ENCODE measurements around the gene CTNND2. TPM values are rescaled to one million over a fixed set of nuclear protein-coding genes. Genes with fewer than 3 reads are reported as not detected.

CTNND2 gene
- total RNA-seq, 1 donor = 1.9 TPM

DNA sequence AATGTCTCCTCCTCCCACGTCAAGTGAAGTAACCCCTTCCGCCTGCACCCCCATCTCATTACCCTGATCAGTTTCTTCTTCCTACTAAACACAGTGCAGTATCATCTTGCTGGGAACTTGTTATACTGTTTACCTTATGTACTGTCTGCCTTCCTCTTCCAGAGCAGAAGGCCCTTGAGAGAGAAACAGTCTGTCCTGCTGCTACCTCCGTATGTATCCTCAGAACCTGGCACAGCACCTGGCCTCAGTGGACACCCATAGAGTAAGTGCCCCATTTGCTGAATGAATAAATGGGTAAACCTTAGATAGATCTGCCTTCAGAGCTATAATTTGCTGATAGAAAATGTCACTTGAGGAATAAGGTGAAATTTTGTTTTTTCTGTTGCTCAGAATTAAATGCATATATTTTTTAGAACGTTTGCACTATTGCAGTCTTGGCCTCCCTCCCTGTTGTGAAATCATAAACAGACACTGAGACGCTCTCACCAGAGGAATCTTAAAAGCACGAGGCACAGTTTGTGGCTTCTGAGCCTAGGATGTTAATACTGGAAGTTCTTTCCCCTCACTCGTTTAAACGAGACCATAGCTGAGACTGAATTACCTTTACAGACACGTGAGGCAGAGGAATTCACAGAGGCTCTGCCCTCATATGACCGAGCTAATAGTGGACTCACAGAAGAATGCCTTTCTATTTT lies 920.1 kb downstream of the CTNND2 start:
- TF ChIP-seq, protein P1, sequence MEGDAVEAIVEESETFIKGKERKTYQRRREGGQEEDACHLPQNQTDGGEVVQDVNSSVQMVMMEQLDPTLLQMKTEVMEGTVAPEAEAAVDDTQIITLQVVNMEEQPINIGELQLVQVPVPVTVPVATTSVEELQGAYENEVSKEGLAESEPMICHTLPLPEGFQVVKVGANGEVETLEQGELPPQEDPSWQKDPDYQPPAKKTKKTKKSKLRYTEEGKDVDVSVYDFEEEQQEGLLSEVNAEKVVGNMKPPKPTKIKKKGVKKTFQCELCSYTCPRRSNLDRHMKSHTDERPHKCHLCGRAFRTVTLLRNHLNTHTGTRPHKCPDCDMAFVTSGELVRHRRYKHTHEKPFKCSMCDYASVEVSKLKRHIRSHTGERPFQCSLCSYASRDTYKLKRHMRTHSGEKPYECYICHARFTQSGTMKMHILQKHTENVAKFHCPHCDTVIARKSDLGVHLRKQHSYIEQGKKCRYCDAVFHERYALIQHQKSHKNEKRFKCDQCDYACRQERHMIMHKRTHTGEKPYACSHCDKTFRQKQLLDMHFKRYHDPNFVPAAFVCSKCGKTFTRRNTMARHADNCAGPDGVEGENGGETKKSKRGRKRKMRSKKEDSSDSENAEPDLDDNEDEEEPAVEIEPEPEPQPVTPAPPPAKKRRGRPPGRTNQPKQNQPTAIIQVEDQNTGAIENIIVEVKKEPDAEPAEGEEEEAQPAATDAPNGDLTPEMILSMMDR (IDR thresholded peaks at IDR 0.05; ENCODE audit: insufficient read depth, low read length) = no peak
- H3K4me3 ChIP-seq (ENCODE audit: low read depth, low read length) = no peak overlapping the region
- no peak for DNase-seq (ENCODE audit: low read depth)

- DNase-seq (ENCODE audit: low read depth) = no peak
- TF ChIP-seq, protein P1 (IDR thresholded peaks at IDR 0.05; ENCODE audit: insufficient read depth, low read length) = no peak
Measured at GRCh38 chr5:10982626-10983025, 921.6 kb downstream of the CTNND2 start.

DNA sequence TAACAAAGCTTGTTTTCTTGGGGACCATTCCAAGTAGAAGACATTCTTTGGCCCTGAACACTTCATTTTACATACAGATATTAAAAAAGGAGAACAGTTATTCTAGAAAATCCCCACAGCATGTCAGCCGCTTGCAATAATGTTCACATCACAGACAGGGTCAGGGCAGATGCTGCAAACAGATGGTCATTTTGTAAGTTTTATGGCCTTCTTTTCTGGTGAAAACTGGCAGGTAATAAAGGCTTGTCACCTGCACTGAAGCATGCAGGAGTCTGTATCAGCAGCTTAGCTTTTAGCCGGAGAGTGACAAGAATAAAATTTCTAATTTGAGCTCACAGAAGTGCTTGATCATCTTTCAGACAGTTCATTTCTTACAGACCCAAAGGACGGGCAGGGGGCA lies 922.3 kb downstream of the CTNND2 start:
- DNase-seq (ENCODE audit: low read depth) = no peak
- TF ChIP-seq, protein P1 (IDR thresholded peaks at IDR 0.05; ENCODE audit: insufficient read depth, low read length) = no peak
- no peak overlapping the region for H3K4me3 ChIP-seq (ENCODE audit: low read depth, low read length)

More at GRCh38 chr5:10982626-10983025, 921.6 kb downstream of the CTNND2 start:
- no peak overlapping the region for H3K4me3 ChIP-seq (ENCODE audit: low read depth, low read length)

DNA sequence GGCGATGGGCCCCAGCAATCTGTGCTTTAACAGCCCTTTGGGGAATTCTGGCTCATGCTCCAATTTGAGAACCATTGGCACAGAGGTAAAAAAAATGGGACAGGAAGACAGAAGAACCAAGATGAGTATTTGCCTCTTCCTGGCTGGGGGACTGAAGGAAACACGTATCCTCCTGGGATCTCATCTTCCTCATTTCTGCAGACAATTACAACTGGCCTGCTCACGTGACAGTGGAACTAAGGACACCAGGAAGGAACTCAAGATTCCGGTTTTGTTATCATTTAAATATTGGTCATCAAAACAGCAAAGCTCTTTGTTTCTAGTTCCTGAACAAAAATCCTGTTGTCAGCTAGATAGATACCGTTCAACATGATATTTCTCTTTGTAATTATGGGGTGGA lies 927.2 kb downstream of the CTNND2 start:
- TF ChIP-seq, protein P1 (IDR thresholded peaks at IDR 0.05; ENCODE audit: insufficient read depth, low read length) = no peak
- no peak overlapping the region for H3K4me3 ChIP-seq (ENCODE audit: low read depth, low read length)
- no peak for DNase-seq (ENCODE audit: low read depth)

- TF ChIP-seq, protein P1 (IDR thresholded peaks at IDR 0.05; ENCODE audit: insufficient read depth, low read length) = no peak
- H3K4me3 ChIP-seq (ENCODE audit: low read depth, low read length) = no peak overlapping the region
- no peak for DNase-seq (ENCODE audit: low read depth)
Measured at GRCh38 chr5:10975945-10976344, 928.3 kb downstream of the CTNND2 start.

DNA sequence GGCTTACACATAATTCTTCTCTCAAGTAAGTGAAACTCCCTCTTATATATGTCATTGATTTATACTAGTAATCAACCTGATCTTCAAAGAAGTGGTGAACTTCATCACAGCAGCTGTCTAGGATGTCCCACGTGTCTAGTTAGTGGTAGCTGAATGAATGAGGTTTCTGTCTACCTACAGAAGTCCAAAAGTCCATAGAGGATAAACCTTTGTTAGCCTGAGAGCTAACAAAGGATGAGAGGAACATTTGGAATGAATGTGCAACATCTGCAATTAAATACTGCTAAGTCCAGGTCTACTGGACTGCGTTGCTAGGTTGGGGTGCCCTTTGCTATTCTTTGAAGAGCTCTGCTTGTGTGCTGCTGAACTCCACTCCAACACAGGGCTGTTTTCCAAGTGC lies 929.4 kb downstream of the CTNND2 start:
- TF ChIP-seq, protein P1 (IDR thresholded peaks at IDR 0.05; ENCODE audit: insufficient read depth, low read length) = no peak
- no peak for DNase-seq (ENCODE audit: low read depth)
- no peak overlapping the region for H3K4me3 ChIP-seq (ENCODE audit: low read depth, low read length)

DNA sequence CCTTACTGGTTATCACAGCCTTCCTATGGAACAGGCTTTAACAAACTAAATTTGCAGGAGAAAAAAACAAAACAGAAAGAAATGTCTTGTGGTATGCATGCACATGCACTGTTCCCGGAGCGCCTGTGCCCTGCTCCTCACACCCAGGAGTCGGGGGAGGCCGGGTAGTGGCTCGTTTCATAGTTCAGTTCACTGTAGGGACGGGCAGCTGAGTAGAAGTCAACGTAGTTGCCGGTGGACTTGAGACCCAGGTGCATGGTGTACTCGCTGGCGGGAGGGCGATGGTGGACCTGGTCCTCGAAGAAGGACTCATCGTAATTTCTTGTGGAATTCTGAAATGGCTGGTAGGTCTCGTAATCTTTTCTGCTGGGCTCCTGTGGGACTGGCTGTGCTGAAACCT lies 930.9 kb downstream of the CTNND2 start:
- TF ChIP-seq, protein P1 (IDR thresholded peaks at IDR 0.05; ENCODE audit: insufficient read depth, low read length) = no peak
- no peak for DNase-seq (ENCODE audit: low read depth)
- no peak overlapping the region for H3K4me3 ChIP-seq (ENCODE audit: low read depth, low read length)
